ENCODE results near the gene ZNF469. TPM values are rescaled to one million over a fixed set of nuclear protein-coding genes. Genes with fewer than 3 reads are reported as not detected.
A peak's percentile ranks its signal among the peaks of the same experiment; 100 is the strongest.

ZNF469 gene
- total RNA-seq, 6 experiments from 2014 or later, result 0.22 to 1.3 (median 0.37) TPM

DNA sequence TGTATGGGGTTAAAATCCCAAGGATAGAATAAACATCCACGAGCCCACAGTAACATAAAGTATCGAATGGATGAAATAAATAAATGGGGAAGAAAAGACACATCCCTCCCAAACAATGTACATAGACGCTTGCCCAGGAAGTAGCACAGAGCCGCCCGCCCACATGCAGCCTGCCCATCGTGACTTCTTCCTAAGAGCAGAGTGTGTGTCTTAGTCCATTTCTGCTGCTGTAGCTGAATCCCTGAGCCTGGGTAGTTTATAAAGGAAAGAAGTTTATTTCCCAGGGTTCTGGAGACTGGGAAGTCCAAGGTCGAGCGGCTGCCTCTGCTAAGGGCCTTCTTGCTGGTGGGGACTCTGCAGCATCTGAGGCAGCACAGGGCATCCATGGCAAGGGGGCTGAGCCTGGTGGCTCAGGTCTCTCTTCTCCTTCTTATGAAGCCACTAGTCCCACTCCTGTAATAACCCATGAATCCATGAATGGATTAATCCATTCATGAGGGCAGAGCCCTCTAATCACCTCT lies 39.4 kb upstream of the ZNF469 start:
- no peak overlapping the region for H3K27ac ChIP-seq
- H3K27me3 ChIP-seq, result no peaks in the 10 kb centered on the region
- H3K9me3 ChIP-seq, result no peaks in the 10 kb centered on the region
- H3K36me3 ChIP-seq, result no peaks in the 10 kb centered on the region
- intact Hi-C loops (cut with DNase I), result no loop called here
- DNase-seq (no peak), ATAC-seq (no peak)
- no peak overlapping the region for H3K4me3 ChIP-seq
- TF ChIP-seq POLR2A (IDR thresholded peaks at IDR 0.05), result no peak
- TF ChIP-seq, protein P1, sequence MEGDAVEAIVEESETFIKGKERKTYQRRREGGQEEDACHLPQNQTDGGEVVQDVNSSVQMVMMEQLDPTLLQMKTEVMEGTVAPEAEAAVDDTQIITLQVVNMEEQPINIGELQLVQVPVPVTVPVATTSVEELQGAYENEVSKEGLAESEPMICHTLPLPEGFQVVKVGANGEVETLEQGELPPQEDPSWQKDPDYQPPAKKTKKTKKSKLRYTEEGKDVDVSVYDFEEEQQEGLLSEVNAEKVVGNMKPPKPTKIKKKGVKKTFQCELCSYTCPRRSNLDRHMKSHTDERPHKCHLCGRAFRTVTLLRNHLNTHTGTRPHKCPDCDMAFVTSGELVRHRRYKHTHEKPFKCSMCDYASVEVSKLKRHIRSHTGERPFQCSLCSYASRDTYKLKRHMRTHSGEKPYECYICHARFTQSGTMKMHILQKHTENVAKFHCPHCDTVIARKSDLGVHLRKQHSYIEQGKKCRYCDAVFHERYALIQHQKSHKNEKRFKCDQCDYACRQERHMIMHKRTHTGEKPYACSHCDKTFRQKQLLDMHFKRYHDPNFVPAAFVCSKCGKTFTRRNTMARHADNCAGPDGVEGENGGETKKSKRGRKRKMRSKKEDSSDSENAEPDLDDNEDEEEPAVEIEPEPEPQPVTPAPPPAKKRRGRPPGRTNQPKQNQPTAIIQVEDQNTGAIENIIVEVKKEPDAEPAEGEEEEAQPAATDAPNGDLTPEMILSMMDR (IDR thresholded peaks at IDR 0.05), result no peak
- H3K4me1 ChIP-seq, result no peaks in the 10 kb centered on the region
- WGBS (ENCODE audit: insufficient coverage, low coverage, low lambda C conversion rate, missing lambda C conversion rate), result 72% methylated on average over 4 of the region's 8 CpGs

DNA sequence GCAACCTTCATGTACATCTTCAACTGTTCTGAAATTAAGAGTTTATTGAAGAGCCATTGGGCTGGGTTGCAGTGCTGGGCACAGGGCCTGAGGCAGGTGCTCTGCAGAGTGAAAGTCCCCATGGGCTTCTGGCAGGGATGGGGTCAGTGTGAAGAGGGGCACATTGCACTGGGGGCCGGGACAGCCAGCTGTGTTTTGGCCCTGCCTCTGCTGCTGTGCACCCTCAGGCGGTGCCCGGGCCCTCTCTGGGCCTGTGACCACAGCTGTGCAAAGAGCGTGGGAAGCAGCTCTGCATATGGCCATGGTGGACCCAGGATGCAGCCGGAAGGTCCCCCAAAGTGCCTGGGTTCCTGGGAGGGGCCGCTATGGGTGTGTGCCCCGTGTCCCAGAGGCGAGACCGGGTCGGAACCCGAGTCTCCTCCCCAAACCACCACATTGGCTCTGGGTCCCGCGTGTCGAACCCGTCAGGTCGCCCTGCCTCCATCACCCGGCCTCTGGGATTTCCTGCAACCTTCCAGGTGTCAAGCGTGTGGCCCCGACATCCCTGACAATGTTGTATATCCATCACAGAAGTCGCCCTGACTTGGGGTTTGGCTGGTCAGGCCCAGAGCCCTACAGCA lies 38.2 kb upstream of the ZNF469 start:
- WGBS (ENCODE audit: insufficient coverage, low coverage, low lambda C conversion rate, missing lambda C conversion rate), result 93% methylated on average over 4 of the region's 20 CpGs
- intact Hi-C loops (cut with DNase I), result no loop called here
- peak in 1 of 3 donors; percentile 55 for DNase-seq
- no peak for ATAC-seq
- no peak overlapping the region for H3K27ac ChIP-seq
- no peaks in the 10 kb centered on the region for H3K4me1 ChIP-seq
- no peak overlapping the region for H3K4me3 ChIP-seq
- no peaks in the 10 kb centered on the region for H3K27me3 ChIP-seq
- TF ChIP-seq POLR2A (IDR thresholded peaks at IDR 0.05), result no peak
- TF ChIP-seq, protein P1 (IDR thresholded peaks at IDR 0.05), result no peak
- no peaks in the 10 kb centered on the region for H3K9me3 ChIP-seq
- H3K36me3 ChIP-seq, result no peaks in the 10 kb centered on the region

DNA sequence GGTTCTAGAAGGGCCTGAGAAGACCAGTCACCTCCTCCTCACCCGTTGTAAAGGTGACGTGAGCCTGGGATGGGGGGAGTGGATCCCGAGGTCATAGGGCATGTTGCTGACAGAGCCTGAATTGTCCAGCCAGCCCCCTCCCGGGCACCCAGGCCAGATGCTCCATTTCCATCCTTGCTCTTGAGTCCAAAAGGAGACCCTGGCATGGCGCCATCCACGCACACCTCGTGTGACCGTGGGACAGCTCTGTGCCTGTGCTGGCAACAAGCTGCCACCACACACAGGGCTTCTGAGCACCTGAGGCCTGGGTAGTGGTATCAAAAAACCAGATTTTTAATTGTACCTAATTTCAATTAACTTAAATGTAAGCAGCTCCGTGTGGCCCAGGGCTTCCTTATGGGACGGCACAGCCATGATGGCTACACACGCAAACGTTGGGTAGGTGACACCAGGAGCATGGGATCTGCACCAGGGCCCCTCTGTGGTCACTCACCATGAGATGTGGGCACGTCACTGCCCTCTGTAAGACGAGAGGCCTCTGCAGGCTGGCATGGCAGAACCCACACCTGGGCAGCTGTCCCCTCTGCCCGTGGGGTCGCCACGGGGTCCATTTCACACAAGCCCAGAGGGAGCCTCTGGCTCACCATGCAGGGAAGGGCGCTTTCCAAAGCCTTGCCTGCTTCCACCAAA lies 37.6 kb upstream of the ZNF469 start:
- WGBS (ENCODE audit: insufficient coverage, low coverage, low lambda C conversion rate, missing lambda C conversion rate), result 72% methylated on average over 3 of the region's 18 CpGs
- TF ChIP-seq, protein P1 (IDR thresholded peaks at IDR 0.05), result no peak
- no peak for TF ChIP-seq POLR2A (IDR thresholded peaks at IDR 0.05)
- intact Hi-C loops (cut with DNase I), result no loop called here
- H3K4me3 ChIP-seq, result no peak overlapping the region
- DNase-seq, result peak in 2 of 3 donors; percentile 18 to 39
- no peaks in the 10 kb centered on the region for H3K9me3 ChIP-seq
- no peak for ATAC-seq
- no peaks in the 10 kb centered on the region for H3K4me1 ChIP-seq
- no peaks in the 10 kb centered on the region for H3K36me3 ChIP-seq
- no peaks in the 10 kb centered on the region for H3K27me3 ChIP-seq
- no peak overlapping the region for H3K27ac ChIP-seq

DNA sequence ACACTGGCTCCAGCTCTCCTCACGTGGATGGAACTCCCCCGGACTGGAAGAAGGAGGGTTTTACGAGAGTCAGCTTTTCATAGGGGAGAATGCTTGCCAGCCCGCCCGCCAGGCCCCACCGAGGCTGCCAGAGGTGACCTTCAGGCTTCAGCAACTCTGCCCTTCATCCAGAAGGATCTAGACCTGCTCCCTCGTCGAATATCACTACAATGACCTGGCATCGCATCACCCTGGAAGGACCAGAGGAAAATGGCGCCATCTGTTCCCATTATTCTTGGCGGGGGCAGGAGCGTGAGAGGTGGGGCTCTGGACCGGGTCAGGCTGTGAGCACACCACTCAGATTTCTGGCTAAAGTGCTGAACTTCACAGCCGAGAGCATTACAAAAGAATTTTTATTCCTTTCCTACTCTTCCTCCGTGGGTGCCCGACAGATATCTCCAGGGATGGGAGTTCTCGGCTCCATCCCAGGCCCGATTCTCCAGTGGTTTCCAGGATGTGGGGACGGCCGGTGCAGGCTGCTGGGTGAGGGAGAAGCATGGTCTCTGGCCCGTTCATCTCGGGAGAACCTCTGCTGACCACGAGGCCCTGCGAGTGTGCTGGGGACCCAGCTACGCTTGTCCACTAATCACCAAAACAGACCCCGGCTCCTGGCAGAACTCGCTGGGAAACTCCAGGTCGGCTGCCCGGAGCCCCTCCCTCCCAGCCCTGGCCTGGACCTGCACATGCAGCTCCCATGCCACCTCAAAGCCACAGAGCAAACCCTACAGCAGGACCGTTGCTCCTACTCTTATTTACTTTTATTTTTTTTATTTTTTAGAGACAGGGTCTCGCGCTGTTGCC lies 36.8 kb upstream of the ZNF469 start:
- no peak overlapping the region for H3K27ac ChIP-seq
- no peak for ATAC-seq
- WGBS (ENCODE audit: insufficient coverage, low coverage, low lambda C conversion rate, missing lambda C conversion rate), result 72% methylated on average over 13 of the region's 32 CpGs

More for the DNA sequence above, 36.8 kb upstream of the ZNF469 start:
- peak in 2 of 3 donors; percentile 6 to 34 for DNase-seq
- TF ChIP-seq, protein P1 (IDR thresholded peaks at IDR 0.05), result no peak
- TF ChIP-seq POLR2A (IDR thresholded peaks at IDR 0.05), result no peak
- intact Hi-C loops (cut with DNase I), result no loop called here
- Histone ChIP-seq H3K4me3 (no peak overlapping the region), H3K4me1 (no peaks in the 10 kb centered on the region), H3K27me3 (no peaks in the 10 kb centered on the region), H3K36me3 (no peaks in the 10 kb centered on the region), H3K9me3 (no peaks in the 10 kb centered on the region)
